NT2/D1 (cell line): Measurements from ENCODE around the gene KRTAP19-5.

Experiments used
- YY1 ChIP-seq: IDR thresholded peaks from 2 replicates; pipeline ENCODE4 v1.6.1; 2011; ENCODE audit not compliant: insufficient read length, insufficient read depth
- ZNF274 ChIP-seq: IDR thresholded peaks from 2 replicates; pipeline ENCODE4 v1.6.1; 2011; ENCODE audit warnings: mild to moderate bottlenecking, low read depth, low read length

- no peak for TF ChIP-seq YY1
- TF ChIP-seq ZNF274, result no peak
Measured at GRCh38 chr21:30487336-30487735, 14.6 kb downstream of the KRTAP19-5 start, which contains the start of gene KRTAP19-2.
